Spinal cord (tissue), 10 donors: Measurements from ENCODE around the gene KCNE1. TPM values are rescaled to one million over a fixed set of nuclear protein-coding genes. Genes with fewer than 3 reads are reported as not detected.
A peak's percentile ranks its signal among the peaks of the same experiment; 100 is the strongest.
"Not testable (repeated sequence)": the region's sequence is repeated elsewhere in the genome, so short reads cannot be mapped to it uniquely, and the experiment has no call there.

ENCODE experiments used
- DNase-seq, 6 donors: peaks; one replicate each; pipeline versions ENCODE4 v3.0.0 to v3.0.0-alpha.2; 2013 to 2015; ENCODE audit warnings: low spot score in 6 of 6, low read depth in 4 of 6
- H3K27ac ChIP-seq: one replicate; pipeline ENCODE4 v1.5.1; 2013; ENCODE audit warnings: low read depth, low read length, control low read depth
- H3K27me3 ChIP-seq: one replicate; pipeline ENCODE4 v1.6.1; 2013; ENCODE audit warnings: low read length; ENCODE audit not compliant: control insufficient read depth, insufficient read depth
- H3K36me3 ChIP-seq: one replicate; pipeline ENCODE4 v1.6.1; 2013; ENCODE audit warnings: low read length; ENCODE audit not compliant: control insufficient read depth, insufficient read depth
- H3K4me1 ChIP-seq: one replicate; pipeline ENCODE4 v1.6.1; 2013; ENCODE audit warnings: low read length; ENCODE audit not compliant: control insufficient read depth, insufficient read depth
- H3K4me3 ChIP-seq: one replicate; pipeline ENCODE4 v1.5.1; 2013; ENCODE audit warnings: low read depth, low read length, control low read depth
- H3K9me3 ChIP-seq: one replicate; pipeline ENCODE4 v1.6.1; 2013; ENCODE audit warnings: low read length; ENCODE audit not compliant: control insufficient read depth, insufficient read depth
- WGBS: methylation state at CpG from one replicate; pipeline ENCODE4 v1.1.5; 2013; ENCODE audit warnings: missing lambda C conversion rate; ENCODE audit not compliant: insufficient coverage; 5-methylcytosine and 5-hydroxymethylcytosine counted together
- long read RNA-seq, 4 donors: transcript quantifications; one replicate each; lab custom pipeline, GENCODE V29; 2026
- polyA plus RNA-seq, 2 donors: library from polyadenylated mRNA; unstranded; fragments of 120-200 nt; gene quantifications; one replicate each; pipeline ENCODE4 v1.2.1, GENCODE V29; 2013; ENCODE audit not compliant: insufficient read length in 2 of 2
- total RNA-seq, 2 donors: library from RNA; depleted of rRNA in 1 of 2; stranded (reverse); fragments of 120-200 nt in 1 of 2; fragments of >200 nt in 1 of 2; gene quantifications; one replicate each; pipeline versions ENCODE4 v1.2.3 to v1.2.4, GENCODE V29; 2013 to 2014
- donor health status: healthy.

The KCNE1 gene
- total RNA-seq (1 to 10 TPM in 1 of 2 donors, under 1 TPM in 1; 0.69 to 2.2 TPM), polyA plus RNA-seq (1 to 10 TPM; 1.7 to 2.7 TPM)
- long read RNA-seq, donor 1 = 0 reads
- long read RNA-seq, donor 2, partial matches to known transcripts = 0 of 1 reads
- long read RNA-seq, donor 2, other reads (novel, unspliced or antisense) = 0 of 1 reads
- long read RNA-seq, donor 3 = 0 reads
- long read RNA-seq, donor 4, partial matches to known transcripts = 0 of 1 reads
- long read RNA-seq, donor 4, other reads (novel, unspliced or antisense) = 0 of 1 reads

DNA sequence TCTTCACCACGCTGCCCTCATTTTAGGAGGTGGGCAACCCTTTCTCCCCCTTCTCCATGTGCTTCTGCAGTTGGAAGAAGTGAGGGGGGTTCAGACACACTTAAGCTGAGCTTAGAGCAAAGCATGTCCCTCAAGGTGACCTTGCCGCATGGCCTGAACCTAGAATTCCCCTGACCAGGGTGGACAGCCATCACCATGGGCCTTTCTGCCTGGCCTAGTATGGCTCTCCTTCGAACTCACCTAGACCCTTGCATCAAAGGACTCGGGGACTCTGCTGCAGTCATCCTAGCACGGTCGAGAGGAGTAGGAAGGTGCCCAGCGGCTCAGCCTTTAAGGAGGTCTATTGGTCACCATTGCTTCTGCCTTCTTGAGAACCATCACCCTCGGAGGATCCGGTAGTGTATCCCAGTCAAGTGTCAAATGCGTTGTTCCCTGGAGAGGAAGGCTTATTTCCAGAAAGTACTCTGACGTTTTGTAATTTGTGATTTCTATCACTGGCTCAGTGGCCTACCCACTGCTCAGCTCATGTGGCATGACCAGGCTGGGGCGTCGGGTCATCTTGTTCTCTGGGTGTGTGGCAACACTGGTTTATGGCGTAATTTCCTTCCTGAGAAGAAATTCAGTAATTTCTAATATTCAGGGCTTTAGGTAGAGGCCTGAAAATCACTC is at the start of gene KCNE1:
Gene KCNE1, minus strand, starts transcription at position 424 of the 669 bp plus-strand sequence. CDS start 62,576 bp downstream, outside the sequence.
- Histone ChIP-seq H3K9me3 (no peaks in the 10 kb centered on the region), H3K4me3 (no peak within 1 kb of the TSS), H3K27ac (no peak within 1 kb of the TSS), H3K27me3 (no peaks in the 10 kb centered on the region), H3K36me3 (peaks cover 7% of the 10 kb centered on the region), H3K4me1 (peaks cover 8% of the 10 kb centered on the region)
- DNase-seq = no peak
- WGBS = 97% methylated on average over 10 of the region's 14 CpGs

DNA sequence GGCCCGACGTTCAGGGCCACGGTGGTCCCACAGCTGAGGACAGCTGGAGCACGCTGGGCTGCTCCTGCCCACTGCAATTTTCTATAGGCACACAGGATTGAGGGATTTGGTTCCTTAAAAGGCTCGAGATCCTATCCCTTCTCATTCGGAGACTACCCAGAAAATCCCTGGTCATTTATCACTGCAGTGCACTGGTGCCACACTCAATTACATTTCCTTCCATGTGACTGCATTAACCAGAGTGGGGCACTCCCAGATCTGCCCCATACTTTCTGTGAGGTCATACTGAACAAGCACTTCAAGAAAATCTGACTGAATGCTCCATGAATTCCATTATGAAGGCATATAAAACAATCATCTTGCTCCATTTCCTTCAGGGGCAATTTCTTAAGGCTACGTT is 49.8 kb upstream of the KCNE1 start:
- H3K27me3 ChIP-seq = no peaks in the 10 kb centered on the region
- H3K9me3 ChIP-seq = no peaks in the 10 kb centered on the region
- no peak overlapping the region for H3K27ac ChIP-seq
- H3K4me3 ChIP-seq = no peak overlapping the region
- peaks cover 3% of the 10 kb centered on the region for H3K36me3 ChIP-seq
- whole genome bisulfite sequencing = 63% methylated on average over 4 of the region's 7 CpGs
- DNase-seq = no peak
- H3K4me1 ChIP-seq = peaks cover 3% of the 10 kb centered on the region

- Histone ChIP-seq H3K4me1 (peaks cover 3% of the 10 kb centered on the region), H3K27ac (no peak overlapping the region), H3K4me3 (no peak overlapping the region), H3K9me3 (no peaks in the 10 kb centered on the region), H3K36me3 (no peaks in the 10 kb centered on the region), H3K27me3 (no peaks in the 10 kb centered on the region)
- no peak for DNase-seq
- WGBS = no CpG with 5 or more reads among the region's 1 CpG
Measured at GRCh38 chr21:34560609-34561008, 48.6 kb upstream of the KCNE1 start.

GRCh38 chr21:34560021-34560420 is 48.0 kb upstream of the KCNE1 start:
- H3K4me1 ChIP-seq = peaks cover 3% of the 10 kb centered on the region
- no peak for DNase-seq
- 87% methylated on average over 4 of the region's 5 CpGs for WGBS
- H3K36me3 ChIP-seq = no peaks in the 10 kb centered on the region
- peak overlapping the region; percentile 74 for H3K27ac ChIP-seq
- H3K27me3 ChIP-seq = no peaks in the 10 kb centered on the region
- H3K4me3 ChIP-seq = no peak overlapping the region
- no peaks in the 10 kb centered on the region for H3K9me3 ChIP-seq

GRCh38 chr21:34559089-34559631 is 47.1 kb upstream of the KCNE1 start:
- 53% methylated on average over 3 of the region's 6 CpGs for WGBS
- Histone ChIP-seq H3K27me3 (no peaks in the 10 kb centered on the region), H3K36me3 (no peaks in the 10 kb centered on the region), H3K27ac (peak overlapping the region; percentile 88), H3K4me1 (peaks cover 3% of the 10 kb centered on the region), H3K9me3 (peaks cover 2% of the 10 kb centered on the region), H3K4me3 (no peak overlapping the region)
- peak in 1 of 6 donors; percentile 38 for DNase-seq

- no peak overlapping the region for H3K4me3 ChIP-seq
- H3K36me3 ChIP-seq = no peaks in the 10 kb centered on the region
- DNase-seq = no peak
- H3K9me3 ChIP-seq = peaks cover 2% of the 10 kb centered on the region
- 100% methylated on average over 2 of the region's 5 CpGs for WGBS
- peaks cover 3% of the 10 kb centered on the region for H3K4me1 ChIP-seq
- H3K27ac ChIP-seq = peak overlapping the region; percentile 88
- H3K27me3 ChIP-seq = no peaks in the 10 kb centered on the region
Measured at GRCh38 chr21:34558166-34558565, 46.2 kb upstream of the KCNE1 start.

DNA sequence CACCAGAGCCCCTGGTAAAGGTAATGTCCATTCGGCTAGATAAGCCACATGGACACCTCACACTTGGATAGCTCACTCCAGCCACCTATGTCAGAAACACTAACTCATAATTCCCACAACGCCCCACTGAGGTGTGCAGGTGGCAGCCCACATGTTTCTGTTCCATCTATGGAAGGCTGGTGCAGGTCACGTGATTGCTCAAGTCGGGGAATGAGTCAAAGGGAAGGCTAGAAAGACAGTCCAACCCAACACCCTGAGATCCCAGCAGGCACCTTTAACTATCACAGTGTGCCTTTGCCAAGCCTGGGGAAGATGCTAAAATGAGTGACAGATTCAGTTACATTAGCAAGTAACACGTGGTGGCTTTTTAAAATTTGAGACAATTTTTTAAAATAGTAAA is 45.3 kb upstream of the KCNE1 start:
- Histone ChIP-seq H3K36me3 (no peaks in the 10 kb centered on the region), H3K27ac (no peak overlapping the region), H3K4me1 (peaks cover 3% of the 10 kb centered on the region), H3K27me3 (no peaks in the 10 kb centered on the region), H3K4me3 (no peak overlapping the region), H3K9me3 (peaks cover 2% of the 10 kb centered on the region)
- DNase-seq = no peak
- 100% methylated on average over 2 of the region's 5 CpGs for WGBS

DNA sequence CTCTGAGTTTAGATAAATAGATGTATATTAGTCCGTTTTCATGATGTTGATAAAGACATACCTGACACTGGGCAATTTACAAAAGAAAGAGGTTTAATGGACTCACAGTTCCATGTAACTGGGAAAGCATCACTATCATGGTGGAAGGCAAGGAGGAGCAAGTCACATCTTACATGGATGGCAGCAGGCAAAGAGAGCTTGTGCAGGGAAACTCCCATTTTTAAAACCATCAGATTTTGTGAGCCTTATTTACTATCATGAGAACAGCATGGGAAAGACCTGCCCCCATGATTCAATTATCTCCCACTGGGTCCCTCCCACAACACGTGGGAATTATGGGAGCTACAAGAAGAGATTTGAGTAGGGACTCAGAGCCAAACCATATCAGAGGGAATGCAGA is 42.7 kb upstream of the KCNE1 start:
- not testable (repeated sequence) for H3K36me3 ChIP-seq, H3K27ac ChIP-seq, DNase-seq, H3K27me3 ChIP-seq, H3K4me3 ChIP-seq, H3K9me3 ChIP-seq, H3K4me1 ChIP-seq
- WGBS = no CpG with 5 or more reads among the region's 2 CpGs

GRCh38 chr21:34554227-34554626 is 42.2 kb upstream of the KCNE1 start:
- H3K4me3 ChIP-seq = no peak overlapping the region
- 100% methylated on average over 1 of the region's 4 CpGs for WGBS
- no peaks in the 10 kb centered on the region for H3K27me3 ChIP-seq
- H3K4me1 ChIP-seq = peaks cover 3% of the 10 kb centered on the region
- peaks cover 2% of the 10 kb centered on the region for H3K9me3 ChIP-seq
- H3K36me3 ChIP-seq = no peaks in the 10 kb centered on the region
- H3K27ac ChIP-seq = no peak overlapping the region
- no peak for DNase-seq
